ENCODE data around the gene SMC1B. TPM values are rescaled to one million over a fixed set of nuclear protein-coding genes. Genes with fewer than 3 reads are reported as not detected.

SMC1B gene
- total and polyA plus RNA-seq, 9 of the 15 experiments (the other 6 are each of a cell fraction or from before 2014, with no cell fraction given) = 0.03 TPM; not detected in 8

DNA sequence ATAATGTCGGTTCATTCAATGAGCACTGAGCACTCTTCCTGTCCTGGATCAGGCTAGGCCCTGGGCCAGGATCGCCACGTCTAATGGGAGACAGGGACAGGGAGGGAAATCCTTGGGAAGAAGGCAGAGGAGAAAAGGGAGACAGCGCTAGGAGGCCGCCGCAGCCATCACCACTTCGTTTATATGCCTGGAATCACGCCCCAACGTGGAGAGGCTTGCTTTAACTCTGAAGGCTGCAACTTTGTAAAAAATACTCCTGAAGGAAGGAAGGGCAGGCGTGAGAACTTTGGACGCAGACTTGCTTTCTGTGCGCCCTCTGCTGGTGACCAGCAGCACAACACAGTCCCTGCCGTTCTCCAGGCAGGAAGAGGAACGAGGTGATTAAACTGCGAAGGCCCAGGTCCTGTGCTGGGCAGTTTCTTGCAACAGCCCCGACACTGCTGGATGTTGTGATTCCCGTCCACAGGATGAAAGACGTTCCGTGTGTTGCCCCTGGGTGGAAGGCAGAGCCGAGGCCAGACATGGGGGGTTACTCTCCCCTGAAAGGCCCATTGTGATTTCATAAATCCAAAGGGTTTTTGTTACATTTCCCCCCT, 22.2 kb upstream of the SMC1B start (continued):
- TF ChIP-seq, protein P1, sequence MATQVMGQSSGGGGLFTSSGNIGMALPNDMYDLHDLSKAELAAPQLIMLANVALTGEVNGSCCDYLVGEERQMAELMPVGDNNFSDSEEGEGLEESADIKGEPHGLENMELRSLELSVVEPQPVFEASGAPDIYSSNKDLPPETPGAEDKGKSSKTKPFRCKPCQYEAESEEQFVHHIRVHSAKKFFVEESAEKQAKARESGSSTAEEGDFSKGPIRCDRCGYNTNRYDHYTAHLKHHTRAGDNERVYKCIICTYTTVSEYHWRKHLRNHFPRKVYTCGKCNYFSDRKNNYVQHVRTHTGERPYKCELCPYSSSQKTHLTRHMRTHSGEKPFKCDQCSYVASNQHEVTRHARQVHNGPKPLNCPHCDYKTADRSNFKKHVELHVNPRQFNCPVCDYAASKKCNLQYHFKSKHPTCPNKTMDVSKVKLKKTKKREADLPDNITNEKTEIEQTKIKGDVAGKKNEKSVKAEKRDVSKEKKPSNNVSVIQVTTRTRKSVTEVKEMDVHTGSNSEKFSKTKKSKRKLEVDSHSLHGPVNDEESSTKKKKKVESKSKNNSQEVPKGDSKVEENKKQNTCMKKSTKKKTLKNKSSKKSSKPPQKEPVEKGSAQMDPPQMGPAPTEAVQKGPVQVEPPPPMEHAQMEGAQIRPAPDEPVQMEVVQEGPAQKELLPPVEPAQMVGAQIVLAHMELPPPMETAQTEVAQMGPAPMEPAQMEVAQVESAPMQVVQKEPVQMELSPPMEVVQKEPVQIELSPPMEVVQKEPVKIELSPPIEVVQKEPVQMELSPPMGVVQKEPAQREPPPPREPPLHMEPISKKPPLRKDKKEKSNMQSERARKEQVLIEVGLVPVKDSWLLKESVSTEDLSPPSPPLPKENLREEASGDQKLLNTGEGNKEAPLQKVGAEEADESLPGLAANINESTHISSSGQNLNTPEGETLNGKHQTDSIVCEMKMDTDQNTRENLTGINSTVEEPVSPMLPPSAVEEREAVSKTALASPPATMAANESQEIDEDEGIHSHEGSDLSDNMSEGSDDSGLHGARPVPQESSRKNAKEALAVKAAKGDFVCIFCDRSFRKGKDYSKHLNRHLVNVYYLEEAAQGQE (IDR thresholded peaks at IDR 0.05; ENCODE audit: borderline replicate concordance) = peak; percentile 81
- TF ChIP-seq, protein P1 (CRISPR knock-in tag; IDR thresholded peaks at IDR 0.05; ENCODE audit: low read depth) = no peak
- peak; percentile 82 for TF ChIP-seq SMC3 (conservative IDR thresholded peaks at IDR 0.05; ENCODE audit: insufficient read depth, low read depth, low read length)
- TF ChIP-seq, protein P2, sequence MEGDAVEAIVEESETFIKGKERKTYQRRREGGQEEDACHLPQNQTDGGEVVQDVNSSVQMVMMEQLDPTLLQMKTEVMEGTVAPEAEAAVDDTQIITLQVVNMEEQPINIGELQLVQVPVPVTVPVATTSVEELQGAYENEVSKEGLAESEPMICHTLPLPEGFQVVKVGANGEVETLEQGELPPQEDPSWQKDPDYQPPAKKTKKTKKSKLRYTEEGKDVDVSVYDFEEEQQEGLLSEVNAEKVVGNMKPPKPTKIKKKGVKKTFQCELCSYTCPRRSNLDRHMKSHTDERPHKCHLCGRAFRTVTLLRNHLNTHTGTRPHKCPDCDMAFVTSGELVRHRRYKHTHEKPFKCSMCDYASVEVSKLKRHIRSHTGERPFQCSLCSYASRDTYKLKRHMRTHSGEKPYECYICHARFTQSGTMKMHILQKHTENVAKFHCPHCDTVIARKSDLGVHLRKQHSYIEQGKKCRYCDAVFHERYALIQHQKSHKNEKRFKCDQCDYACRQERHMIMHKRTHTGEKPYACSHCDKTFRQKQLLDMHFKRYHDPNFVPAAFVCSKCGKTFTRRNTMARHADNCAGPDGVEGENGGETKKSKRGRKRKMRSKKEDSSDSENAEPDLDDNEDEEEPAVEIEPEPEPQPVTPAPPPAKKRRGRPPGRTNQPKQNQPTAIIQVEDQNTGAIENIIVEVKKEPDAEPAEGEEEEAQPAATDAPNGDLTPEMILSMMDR (IDR thresholded peaks at IDR 0.05 in 2 of 3, conservative IDR thresholded peaks at IDR 0.05 in 1 of 3; ENCODE audit: insufficient read depth in 2 of 3, low read depth in 1 of 3, low read length in 3 of 3) = peak; percentile 76 to 82 (median 79)
- TF ChIP-seq ZNF589 (CRISPR knock-in tag; IDR thresholded peaks at IDR 0.05; ENCODE audit: low read depth) = no peak
- TF ChIP-seq ZNF23 (CRISPR knock-in tag; IDR thresholded peaks at IDR 0.05) = no peak
- TF ChIP-seq L3MBTL2 (IDR thresholded peaks at IDR 0.05) = peak; percentile 78
- TF ChIP-seq CREM (IDR thresholded peaks at IDR 0.05; ENCODE audit: low read depth) = peak; percentile 12; the same call in 1 of the 2 replicates
- 0 out of 2 replicates have a peak, but pooled peaks have one; percentile 25 for TF ChIP-seq RB1 (IDR thresholded peaks at IDR 0.05; ENCODE audit: low read depth)

All from K562 (cell line).